HG02571 (cell line): ENCODE results near the gene MIEF1.
"Not testable (repeated sequence)": the region's sequence is repeated elsewhere in the genome, so short reads cannot be mapped to it uniquely, and the experiment has no call there.

Source experiments
- ATAC-seq: cut with Tn5 transposase; IDR thresholded peaks from one replicate; pipeline ENCODE4 v1.9.1; 2021; ENCODE audit warnings: mild to moderate bottlenecking, moderate library complexity; ENCODE audit not compliant: unreplicated experiment

The MIEF1 gene

DNA sequence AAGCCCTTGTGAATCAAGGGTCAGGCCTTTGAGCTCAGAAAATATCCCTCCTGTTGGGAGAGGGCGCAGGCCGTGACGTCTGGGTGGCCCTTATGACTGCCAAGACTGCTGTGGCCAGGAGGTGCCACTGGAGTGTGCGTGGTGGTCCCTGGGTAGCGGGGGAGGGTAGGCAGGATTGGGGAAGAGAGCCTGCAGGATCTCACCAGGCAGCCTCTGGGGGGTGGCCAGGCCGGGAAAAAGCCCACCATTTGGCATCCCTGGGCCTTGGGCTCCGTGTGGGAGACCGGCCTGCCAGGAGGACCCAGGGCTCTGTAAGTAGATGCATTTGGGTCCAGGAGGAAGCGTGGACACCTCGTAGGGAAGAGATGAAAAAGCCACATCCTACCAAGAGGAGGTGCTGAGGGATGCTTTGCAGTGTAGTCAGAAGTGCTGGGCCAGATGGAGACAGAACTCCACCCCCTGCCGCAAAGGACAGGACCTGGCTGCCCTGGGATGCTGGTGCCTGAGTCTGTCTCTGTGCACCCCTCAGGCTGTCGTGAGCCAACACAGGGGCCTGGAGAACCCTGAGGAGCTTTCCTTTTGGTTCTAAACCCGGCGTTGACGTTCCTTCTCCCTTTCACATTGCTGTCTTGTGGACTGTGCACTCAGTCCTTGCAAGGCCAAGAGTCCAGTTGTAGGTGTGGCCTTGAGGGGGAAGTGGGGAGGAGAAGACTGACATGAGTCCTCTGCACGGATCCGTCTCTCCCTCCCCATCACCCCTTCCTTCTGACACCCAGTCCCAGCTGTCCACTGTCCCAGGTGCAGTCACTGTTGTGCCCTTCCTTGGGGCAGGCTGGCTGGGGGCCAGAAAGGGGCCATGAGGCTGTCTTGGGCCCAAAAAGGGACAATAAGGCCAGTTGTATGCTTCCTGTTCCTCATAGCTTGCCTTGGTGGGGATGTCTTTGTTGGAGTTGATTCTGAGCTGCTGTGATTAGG lies 12.7 kb upstream of the MIEF1 start:
- ATAC-seq = no peak

DNA sequence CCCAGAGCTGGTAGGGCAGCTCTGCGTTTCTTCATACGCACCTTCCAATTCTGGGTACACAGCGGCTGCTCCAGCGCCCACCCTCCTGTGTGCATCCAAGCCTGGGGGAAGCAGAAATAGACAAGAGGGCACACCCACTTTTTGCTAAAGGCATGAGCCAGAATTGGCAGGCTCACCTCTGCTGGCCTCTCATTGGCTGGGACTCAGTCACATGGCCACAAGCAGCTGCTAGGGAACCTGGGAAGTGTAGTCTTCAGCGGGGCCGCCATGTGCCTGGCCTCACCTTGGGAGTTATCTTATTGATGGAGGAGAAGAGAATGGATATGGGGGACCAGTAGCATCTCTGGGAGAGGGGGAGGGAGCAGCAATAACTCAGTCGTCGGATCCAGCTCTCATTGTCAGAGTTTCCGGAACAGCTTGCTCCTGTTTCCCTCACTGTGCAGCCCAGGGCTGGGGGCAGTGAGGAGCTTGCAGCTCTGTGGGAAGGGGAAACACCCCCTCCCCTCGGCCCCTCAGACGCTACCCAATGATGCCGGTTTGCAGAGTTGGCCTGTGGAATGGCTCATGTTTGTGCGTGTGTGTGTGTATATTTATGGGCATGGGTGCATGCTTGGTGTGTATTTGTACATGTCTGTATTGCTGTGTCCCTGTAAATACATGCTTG lies 11.8 kb upstream of the MIEF1 start:
- peak; percentile 79 for ATAC-seq

DNA sequence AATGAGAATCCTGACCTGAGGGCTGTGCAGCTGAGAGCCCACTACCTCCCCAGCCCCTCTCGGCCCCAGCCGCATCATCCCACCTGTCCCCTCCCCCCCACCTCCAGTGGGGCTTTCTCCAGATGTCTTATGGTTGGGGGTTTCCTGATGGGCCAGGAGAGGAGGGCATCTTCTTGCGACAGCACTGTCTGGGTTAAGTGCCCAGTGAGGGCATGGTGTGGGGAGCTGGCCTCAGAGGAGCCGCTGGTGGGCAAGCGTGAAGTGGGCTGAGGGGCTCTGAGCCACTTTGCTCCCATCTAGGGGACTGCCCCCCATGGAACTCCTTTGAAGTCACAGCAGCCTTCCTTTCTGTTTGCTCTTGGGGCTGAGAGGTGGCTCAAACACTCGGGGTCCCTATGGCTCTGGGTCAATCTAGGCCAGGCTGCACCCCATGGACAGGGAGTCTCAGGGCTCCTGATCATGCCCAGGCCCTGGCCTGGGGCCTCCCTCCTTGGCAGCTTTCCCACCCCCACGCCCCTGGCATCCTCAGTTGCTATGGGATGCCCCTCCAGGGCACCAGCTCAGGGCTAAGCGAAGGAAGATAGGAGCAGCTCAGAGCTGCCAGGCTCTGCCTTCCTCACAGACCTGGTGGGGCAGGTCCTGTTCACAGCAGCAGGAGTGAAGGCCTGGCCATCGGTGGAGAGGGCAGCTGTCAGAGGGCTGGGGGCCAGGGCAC lies 11.0 kb upstream of the MIEF1 start:
- no peak for ATAC-seq

DNA sequence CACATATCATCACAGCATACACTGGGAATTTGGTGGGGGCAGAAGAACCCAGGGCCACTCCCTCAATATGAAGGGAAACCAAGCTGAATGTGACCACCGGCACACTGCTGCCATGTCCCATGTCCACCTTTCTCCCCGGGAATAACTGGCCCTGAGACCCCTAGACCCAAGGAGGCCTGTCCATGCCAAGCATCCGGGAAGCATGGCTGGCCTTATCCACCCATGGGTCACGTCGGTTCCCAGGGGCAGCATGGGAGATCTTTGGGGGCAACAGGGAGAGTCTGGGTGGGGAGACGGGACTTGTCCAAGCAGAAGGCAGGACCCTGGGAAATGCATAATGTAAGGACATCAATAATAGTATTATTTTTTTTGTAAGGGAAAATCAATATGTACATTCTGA lies 10.4 kb upstream of the MIEF1 start:
- no peak for ATAC-seq

DNA sequence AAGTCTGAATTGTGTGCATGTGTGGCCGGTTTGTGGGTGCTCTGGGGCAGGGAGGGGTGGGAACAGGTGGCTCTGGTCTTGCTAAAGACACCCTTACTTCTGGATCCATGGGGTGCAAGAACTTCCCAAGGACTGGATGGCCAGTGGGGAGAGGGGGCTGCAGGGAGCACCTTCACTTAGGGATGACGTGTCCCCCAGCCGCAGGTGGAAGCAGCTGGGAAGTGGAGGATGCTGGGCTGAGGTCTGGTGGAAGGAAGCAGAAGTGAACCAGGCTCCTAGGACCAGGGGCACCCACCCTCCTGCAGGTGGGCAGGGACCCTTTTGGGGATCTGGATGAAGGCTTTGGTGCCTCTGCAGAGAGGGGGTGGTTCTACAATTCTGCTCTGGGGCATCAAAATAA lies 9.9 kb upstream of the MIEF1 start:
- no peak for ATAC-seq

DNA sequence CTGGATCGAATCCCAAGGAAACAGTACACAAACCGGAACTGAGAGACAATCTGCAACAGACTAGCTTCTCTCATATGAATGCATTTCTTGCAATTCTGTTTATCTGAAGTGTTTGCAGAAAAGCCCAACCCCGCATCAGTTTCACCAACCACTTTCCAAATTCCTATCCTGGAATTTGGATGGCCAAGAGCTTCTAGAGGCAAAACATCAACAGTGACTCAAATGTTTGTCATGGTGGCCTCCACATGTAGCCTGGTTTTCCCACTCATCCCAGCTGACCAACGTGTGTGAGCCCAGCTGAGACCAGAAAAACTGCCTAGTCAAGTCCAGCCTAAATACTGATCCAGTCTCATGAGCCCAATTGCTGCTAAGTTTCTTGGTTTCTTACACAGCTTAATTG lies 8.3 kb upstream of the MIEF1 start:
- ATAC-seq = no peak

DNA sequence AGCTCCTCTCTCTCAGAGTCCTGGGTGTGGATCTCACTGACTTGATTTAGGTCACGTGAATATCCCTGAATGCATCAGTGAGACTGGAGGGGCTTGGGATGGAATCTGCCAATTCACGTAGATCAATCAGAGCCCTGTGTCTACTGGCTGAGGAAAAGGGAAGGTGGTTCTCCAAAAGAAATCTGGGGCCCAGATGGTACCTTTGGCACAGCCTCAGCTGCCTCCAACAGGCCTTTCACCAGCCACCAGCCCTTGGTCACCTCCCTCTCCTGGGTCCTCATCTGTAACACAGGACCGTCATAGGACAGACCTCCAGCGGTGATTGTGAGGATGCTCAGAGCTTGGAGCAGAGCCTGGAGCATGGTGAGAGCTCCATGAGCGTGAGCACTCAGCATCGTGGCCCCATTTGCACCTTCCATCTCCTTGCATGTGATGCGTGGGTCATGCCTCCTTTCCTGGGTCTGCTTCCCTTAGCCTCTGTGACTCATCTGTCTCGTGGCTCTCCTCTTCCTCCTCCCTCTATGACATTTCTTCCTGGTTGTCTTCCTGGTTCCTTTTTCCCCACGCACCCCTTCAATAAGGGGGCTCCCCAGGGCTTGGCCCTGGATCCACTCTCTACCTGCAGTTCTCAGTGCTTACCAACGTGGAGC lies 7.5 kb upstream of the MIEF1 start:
- ATAC-seq = no peak

DNA sequence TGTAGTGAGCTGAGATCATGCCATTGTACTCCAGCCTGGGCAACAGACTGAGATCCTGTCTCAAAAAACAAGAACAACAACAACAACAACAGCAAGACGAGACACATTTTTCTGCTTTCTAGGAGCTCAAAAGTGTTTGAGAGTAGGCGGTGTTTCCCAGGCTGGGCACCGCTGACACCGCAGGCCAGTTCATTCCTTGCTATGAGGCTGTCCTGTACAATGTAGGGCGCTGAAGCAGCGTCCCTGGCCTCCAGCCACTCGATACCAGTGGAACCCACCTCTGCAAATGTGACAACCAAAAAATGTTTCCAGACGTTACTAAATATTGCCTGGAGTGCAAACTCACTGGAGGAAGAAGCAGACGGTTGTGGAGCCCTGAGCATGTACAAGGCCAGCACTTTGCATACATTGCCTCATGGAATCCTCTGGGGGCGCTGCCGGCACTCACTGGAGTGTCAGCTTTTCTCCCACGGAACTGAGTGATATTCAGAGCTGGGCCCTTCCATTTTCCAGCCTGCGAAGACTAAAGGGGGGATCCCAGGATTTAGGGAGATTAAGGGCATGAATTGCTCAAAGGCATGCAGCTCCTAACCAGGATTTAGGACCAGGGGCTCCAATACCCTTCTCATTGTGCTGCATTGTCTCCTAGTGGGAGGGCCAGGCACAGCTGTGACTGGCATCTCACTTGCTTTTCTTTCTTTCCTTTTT lies 5.8 kb upstream of the MIEF1 start:
- no peak for ATAC-seq

DNA sequence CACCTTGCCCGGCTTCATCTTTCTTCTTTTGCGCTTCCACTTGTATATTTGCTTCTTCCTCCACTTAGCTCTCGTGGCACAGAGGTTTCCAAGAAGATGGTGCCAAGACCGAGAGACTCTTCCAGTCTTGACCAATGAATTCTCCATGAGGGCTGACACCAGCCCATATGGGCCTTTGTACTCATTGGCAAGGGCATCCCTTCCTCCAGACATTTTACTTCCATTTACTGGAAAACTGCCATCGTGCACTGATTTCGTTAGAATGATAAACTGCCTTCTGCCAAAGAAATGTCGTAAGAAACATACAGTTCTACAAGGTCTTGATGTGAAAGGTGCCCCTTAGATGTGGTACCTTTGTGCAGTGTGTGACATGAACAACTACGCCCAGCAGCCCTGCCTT lies 4.7 kb upstream of the MIEF1 start:
- no peak for ATAC-seq

DNA sequence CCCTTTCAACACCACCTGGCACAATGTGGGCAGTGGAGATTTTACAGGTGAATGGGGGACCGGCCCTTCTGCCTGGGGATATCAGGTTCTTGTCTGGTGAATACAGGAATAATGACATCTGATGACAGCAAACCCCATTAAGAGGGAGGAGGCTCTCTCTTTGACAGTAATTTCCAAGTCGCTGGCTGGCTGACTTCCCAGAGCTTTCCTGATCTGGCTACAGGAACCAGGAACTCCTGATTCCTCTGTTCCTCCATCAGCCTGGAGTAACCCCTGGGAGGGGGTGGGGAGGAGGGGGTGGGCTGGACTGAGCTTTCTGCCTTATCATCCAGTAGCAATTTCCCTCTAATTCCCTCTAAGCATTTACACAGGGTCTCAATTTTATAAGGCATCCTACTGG lies 3.7 kb upstream of the MIEF1 start:
- no peak for ATAC-seq

DNA sequence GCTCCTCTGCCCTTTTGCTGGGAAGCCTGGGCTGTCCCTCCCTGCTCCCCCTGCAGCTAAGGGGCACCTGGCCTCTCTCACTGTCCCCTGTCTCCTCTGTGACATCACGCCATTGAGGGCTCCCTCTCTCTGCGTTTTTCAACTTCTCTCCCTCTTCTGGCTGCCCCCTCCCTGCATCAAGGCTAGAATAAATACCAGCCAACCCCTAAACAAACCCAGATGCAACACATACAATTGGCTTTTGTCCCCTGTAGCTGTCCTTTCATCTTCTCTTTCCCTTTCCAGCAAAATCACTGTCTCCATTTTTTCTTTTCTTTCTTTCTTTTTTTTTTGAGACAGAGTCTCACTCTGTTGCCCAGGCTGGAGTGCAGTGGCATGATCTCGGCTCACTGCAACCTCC lies 3.3 kb upstream of the MIEF1 start:
- ATAC-seq = no peak

DNA sequence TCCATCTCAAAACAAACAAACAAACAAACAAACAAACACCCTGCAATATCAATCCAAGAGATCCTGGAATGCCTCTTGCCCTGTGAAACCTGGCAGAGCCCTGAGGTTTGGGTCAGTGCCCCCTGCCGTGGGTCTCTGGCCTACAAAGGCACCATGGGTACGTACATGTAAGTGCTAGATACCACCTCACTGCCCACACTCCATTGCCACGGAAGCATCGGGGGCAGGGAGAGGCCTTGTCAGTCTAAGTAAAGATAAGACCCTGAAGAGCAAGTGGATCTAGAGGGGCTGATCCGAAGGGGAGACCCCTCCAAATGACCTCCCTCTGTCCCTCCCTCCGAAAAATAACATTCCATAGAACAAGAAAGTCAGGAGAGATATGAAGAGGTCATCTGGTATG lies 2.0 kb upstream of the MIEF1 start:
- ATAC-seq = no peak

DNA sequence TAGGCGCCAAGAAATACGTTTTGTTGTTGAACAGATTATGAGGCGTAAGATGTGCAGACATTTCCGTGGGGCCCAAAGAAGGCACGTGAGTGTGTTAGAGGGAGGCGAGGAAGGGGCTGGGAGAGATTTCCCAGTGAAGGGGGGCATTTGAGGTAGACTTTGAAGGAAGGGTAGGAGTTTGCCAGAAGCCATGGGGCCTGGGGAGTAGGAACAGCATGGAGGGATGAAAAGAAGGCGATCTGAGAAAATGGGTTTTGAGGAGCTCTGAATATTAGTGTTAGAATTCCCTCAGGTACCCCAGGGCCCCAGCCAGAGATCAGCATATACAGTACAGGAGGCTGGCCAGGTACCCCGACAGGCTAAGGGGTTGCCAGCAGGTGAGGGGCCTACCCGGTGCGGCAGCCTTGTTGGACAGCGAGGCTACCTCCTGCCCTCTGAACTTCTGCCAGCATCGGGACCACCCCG lies 414 bp upstream of the MIEF1 start:
- no peak for ATAC-seq

DNA sequence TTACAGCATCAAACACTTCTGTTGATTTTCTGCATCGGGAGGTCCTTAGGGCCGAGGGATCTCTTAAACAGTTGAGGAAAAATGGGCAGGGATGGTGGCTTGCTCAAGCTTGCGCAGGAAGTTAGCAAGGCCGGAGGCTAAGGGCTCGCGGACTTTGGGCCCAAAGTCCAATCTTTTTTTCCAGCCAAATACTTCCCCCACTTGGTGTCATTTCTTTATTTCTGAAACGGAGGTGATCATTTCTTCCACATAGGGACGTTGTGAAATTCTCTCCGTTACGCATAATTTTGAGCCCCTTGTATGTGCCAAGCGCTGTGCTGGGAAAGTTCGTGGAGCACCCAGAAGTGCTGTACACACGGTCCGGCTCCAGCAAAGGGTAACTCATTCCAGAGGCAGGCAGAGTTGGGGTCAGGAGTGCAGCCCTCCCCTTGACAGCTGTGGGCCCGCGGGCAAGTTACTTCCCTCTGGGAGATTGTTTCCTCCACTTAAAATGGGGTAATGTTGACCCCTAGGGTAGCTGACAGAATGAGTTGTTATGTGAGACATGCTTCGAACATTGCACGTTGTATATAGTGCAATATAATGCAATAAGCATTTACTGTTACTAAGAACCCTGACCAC lies 809 bp downstream of the MIEF1 start:
- no peak for ATAC-seq

DNA sequence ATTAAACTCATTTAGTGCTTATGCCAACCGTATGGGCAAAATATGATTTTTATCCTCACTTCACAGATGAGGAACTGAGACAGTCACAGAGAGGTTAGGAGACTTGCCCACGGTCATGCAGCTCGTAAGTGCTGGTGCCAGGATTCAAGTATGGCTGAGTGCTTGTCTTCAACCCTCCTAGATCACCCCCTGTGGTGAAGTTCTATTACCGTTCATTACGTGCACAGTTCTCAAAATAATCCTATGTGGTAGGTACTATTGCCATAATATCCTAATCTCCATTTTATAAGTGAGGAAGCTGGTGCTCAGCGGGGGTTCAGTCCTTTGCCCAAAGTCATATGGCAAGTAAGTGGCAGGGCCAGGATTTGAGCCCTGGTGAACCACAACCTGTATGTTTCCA lies 1.5 kb downstream of the MIEF1 start:
- no peak for ATAC-seq

DNA sequence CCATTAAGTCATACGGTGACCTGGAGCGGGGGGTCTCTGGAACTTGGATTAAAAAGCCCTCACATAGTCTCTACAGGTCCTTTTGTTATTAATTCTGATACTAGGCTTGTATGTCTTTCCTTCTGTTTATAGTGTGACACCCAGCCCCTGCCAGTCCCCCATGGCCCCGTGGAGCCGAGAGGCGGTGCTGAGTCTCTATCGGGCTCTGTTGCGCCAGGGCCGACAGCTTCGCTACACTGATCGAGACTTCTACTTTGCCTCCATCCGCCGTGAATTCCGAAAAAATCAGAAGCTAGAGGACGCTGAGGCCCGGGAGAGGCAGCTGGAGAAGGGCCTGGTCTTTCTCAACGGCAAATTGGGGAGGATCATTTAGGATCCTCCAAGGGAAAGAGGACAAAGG lies 2.0 kb downstream of the MIEF1 start:
- ATAC-seq = no peak

DNA sequence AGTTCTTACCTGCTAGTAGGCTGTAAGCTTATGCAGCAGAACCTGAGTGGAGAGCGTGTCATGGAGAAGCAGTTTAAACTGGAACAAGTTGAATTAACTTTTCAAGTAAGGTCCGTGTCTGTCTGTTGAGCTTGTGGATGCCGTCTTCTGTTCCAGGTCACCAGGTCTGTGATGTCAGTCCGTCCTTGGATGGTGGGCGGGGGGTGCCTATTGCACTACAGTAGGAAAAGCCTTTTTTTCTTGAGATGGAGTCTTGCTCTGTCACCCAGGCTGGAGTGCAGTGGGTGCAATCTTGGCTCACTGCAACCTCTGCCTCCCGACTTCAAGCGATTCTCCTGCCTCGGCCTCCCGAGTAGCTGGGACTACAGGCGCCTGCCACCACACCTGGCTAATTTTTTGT lies 4.9 kb downstream of the MIEF1 start:
- ATAC-seq = not testable (repeated sequence)

DNA sequence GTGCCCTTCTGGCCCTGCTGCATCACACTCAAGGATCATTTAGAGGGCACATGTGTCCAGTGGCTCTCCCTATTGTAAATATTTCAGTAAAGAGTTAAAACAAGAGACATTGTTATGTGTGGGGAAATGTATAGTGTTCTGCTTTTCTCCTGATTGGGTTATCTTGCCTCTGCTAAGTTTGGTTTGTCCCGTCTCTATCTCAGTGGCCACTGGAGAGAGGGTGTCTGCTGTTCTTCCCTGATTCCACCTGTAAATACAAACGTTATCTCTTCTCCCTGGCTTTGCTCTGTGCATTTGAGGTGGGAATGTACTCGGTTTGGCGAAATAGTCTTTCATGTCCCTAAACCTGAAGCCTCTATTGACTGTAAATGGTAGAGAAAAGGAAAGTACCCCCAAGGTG lies 6.3 kb downstream of the MIEF1 start:
- ATAC-seq = no peak

DNA sequence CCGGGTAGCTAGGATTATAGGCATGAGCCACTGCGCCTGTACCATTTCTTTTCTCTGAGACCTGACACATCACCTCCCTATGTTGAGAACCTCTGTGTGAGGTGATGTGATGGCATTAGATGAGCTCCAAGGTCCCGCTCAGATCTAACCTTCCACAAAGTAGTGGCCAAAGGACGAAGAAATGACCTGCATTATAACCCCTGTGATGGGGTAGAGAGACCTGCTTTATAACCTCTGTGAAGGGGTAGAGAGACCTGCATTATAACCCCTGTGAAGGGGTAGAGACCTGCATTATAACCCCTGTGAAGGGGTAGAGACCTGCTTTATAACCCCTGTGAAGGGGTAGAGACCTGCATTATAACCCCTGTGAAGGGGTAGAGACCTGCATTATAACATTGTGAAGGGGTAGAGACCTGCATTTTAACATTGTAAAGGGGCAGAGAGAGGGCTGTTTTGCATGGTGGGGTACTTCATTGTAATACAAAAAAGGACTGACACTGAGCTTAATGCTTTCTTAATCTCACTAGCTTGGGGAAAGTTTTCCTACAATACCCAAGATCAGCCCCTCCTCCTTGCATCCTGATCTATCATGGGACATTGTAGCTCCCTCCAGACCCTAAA lies 8.5 kb downstream of the MIEF1 start:
- ATAC-seq = no peak

DNA sequence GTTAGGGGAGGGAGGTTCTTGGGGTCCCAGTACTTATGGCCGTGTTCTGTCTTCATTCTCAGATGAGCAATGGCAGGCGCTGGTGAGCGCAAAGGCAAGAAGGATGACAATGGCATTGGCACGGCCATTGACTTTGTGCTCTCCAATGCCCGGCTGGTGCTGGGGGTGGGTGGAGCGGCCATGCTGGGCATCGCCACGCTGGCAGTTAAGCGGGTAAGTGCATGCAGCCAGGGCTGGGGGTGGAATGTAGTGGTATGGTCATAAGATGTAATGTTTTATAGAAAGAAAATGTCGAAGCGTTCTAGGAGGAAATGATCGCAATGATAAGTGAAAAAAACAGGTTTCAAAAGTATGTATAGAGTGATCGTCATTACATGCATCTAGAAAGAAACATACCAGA lies 9.1 kb downstream of the MIEF1 start:
- ATAC-seq = no peak
